Measurements from ENCODE around the gene RRM2. TPM values are rescaled to one million over a fixed set of nuclear protein-coding genes. Genes with fewer than 3 reads are reported as not detected.
"Not testable (repeated sequence)": the region's sequence is repeated elsewhere in the genome, so short reads cannot be mapped to it uniquely, and the experiment has no call there.

The RRM2 gene
- total and polyA plus RNA-seq, 2 experiments from 2014 or later: 23.5 to 79.2 TPM

DNA sequence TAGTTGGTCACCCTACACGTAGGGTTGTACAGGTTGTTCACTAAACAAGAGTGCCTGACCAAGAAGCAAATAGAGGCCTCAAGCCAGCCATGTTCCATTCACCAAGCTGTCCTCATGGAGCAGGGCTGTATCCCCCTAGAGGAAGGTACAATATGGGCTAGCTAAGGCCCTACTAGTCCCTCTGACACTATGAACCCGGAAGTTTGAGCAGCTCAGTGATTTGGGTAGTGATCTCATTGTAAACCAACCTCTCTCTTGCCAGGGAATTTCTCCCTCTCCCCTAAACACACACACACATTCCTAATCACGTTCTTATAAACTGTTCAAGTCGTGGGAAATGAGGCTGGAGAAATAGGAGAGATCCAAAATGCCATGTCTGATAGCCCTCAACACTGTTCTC lies 35.6 kb upstream of the RRM2 start:
- Histone ChIP-seq H3K9ac (no peak overlapping the region), H4K20me1 (ENCODE audit: insufficient read depth) (no peaks in the 10 kb centered on the region), H3K79me2 (ENCODE audit: insufficient read depth) (no peaks in the 10 kb centered on the region), H3K27ac (no peak overlapping the region), H3K9me3 (ENCODE audit: low read depth) (no peaks in the 10 kb centered on the region), H3K4me1 (ENCODE audit: insufficient read depth) (0 out of 2 replicates have a peak, but pooled peaks cover 8% of the 10 kb centered on the region), H3F3A (ENCODE audit: insufficient read depth) (0 out of 2 replicates have a peak, but pooled peaks cover 5% of the 10 kb centered on the region), H3K9me2 (ENCODE audit: insufficient read depth) (no peaks in the 10 kb centered on the region), H3K27me3 (replicated peaks; ENCODE audit: insufficient read depth) (peaks cover 63% of the 10 kb centered on the region), H3K4me3 (no peak overlapping the region), H3K36me3 (ENCODE audit: low read depth) (no peaks in the 10 kb centered on the region), H2AFZ (no peak overlapping the region), H3K4me2 (ENCODE audit: unreplicated experiment) (no peak overlapping the region)
- DNase-seq: no peak
- in situ Hi-C loops (cut with MboI): no loop called here
- TF ChIP-seq EZH2phosphoT487 (IDR thresholded peaks at IDR 0.05; ENCODE audit: insufficient read depth, low read depth): no peak
- TF ChIP-seq EZH2 (IDR thresholded peaks at IDR 0.05; ENCODE audit: insufficient read depth, poor library complexity, severe bottlenecking): no peak
- 40 to 47% methylated on average over 4 of the region's 4 CpGs for WGBS, 2 experiments (ENCODE audit: low coverage in 1 of 2, low lambda C conversion rate in 2 of 2, missing lambda C conversion rate in 2 of 2)

GRCh38 chr2:10087360-10087759 lies 35.2 kb upstream of the RRM2 start:
- in situ Hi-C loops (cut with MboI): no loop called here
- Histone ChIP-seq H3K4me3 (no peak overlapping the region), H3K27ac (no peak overlapping the region), H3K36me3 (ENCODE audit: low read depth) (no peaks in the 10 kb centered on the region), H3K27me3 (replicated peaks; ENCODE audit: insufficient read depth) (peaks cover 61% of the 10 kb centered on the region), H2AFZ (no peak overlapping the region), H3K79me2 (ENCODE audit: insufficient read depth) (no peaks in the 10 kb centered on the region), H3F3A (ENCODE audit: insufficient read depth) (0 out of 2 replicates have a peak, but pooled peaks cover 5% of the 10 kb centered on the region), H3K4me1 (ENCODE audit: insufficient read depth) (0 out of 2 replicates have a peak, but pooled peaks cover 8% of the 10 kb centered on the region), H3K9me3 (ENCODE audit: low read depth) (no peaks in the 10 kb centered on the region), H4K20me1 (ENCODE audit: insufficient read depth) (no peaks in the 10 kb centered on the region), H3K4me2 (ENCODE audit: unreplicated experiment) (no peak overlapping the region), H3K9ac (no peak overlapping the region), H3K9me2 (ENCODE audit: insufficient read depth) (no peaks in the 10 kb centered on the region)
- DNase-seq: no peak
- 71 to 74% methylated on average over 8 of the region's 8 CpGs for WGBS, 2 experiments (ENCODE audit: low coverage in 1 of 2, low lambda C conversion rate in 2 of 2, missing lambda C conversion rate in 2 of 2)
- no peak for TF ChIP-seq EZH2 (IDR thresholded peaks at IDR 0.05; ENCODE audit: insufficient read depth, poor library complexity, severe bottlenecking)
- TF ChIP-seq EZH2phosphoT487 (IDR thresholded peaks at IDR 0.05; ENCODE audit: insufficient read depth, low read depth): no peak

DNA sequence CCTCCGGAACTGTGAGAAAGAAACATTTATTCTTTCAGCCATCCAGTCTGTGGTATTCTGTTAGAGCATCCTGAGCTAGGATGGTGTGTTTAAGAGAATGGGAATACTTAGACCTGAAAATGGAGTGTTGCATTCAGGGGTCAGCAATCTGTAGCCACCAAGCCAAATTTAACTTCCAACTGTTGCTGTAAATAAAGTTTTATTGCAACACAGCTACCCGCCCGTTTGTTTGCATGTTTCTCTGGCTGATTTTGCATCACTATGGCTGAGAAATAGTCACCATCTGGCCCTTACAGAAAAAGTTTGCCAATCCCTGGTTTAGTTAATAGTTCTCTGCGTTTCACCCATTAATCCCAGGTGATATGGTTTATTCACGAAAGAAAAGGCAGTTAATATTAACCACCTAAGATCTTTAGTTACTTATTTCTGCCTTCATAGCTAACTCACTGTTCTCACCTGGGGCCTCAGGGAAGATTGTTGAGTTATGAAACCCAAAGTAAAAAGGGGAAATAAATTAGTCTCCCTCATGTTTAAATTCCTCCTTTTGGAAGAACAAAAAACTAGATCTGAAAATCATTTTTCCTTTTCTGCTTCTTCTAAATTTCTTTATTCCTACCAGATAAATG lies 32.9 kb upstream of the RRM2 start:
- Histone ChIP-seq H3K9ac (no peak overlapping the region), H3K9me2 (ENCODE audit: insufficient read depth) (no peaks in the 10 kb centered on the region), H3K36me3 (ENCODE audit: low read depth) (no peaks in the 10 kb centered on the region), H3K4me1 (ENCODE audit: insufficient read depth) (no peaks in the 10 kb centered on the region), H4K20me1 (ENCODE audit: insufficient read depth) (no peaks in the 10 kb centered on the region), H3K4me2 (ENCODE audit: unreplicated experiment) (no peak overlapping the region), H3K79me2 (ENCODE audit: insufficient read depth) (no peaks in the 10 kb centered on the region), H3K27me3 (replicated peaks; ENCODE audit: insufficient read depth) (peaks cover 41% of the 10 kb centered on the region), H3F3A (ENCODE audit: insufficient read depth) (no peaks in the 10 kb centered on the region), H3K9me3 (ENCODE audit: low read depth) (no peaks in the 10 kb centered on the region), H3K4me3 (no peak overlapping the region), H3K27ac (no peak overlapping the region), H2AFZ (no peak overlapping the region)
- in situ Hi-C loops (cut with MboI): no loop called here
- DNase-seq: no peak
- 40 to 42% methylated on average over 5 of the region's 5 CpGs for WGBS, 2 experiments (ENCODE audit: low coverage in 1 of 2, low lambda C conversion rate in 2 of 2, missing lambda C conversion rate in 2 of 2)
- TF ChIP-seq EZH2 (IDR thresholded peaks at IDR 0.05; ENCODE audit: insufficient read depth, poor library complexity, severe bottlenecking) (no peak), EZH2phosphoT487 (IDR thresholded peaks at IDR 0.05; ENCODE audit: insufficient read depth, low read depth) (no peak)

GRCh38 chr2:10091182-10091888 lies 31.2 kb upstream of the RRM2 start:
- DNase-seq: no peak
- TF ChIP-seq EZH2 (IDR thresholded peaks at IDR 0.05; ENCODE audit: insufficient read depth, poor library complexity, severe bottlenecking): no peak
- no peak for TF ChIP-seq EZH2phosphoT487 (IDR thresholded peaks at IDR 0.05; ENCODE audit: insufficient read depth, low read depth)
- Histone ChIP-seq H3K79me2 (ENCODE audit: insufficient read depth) (no peaks in the 10 kb centered on the region), H3K4me3 (no peak overlapping the region), H3F3A (ENCODE audit: insufficient read depth) (no peaks in the 10 kb centered on the region), H2AFZ (no peak overlapping the region), H4K20me1 (ENCODE audit: insufficient read depth) (no peaks in the 10 kb centered on the region), H3K27ac (no peak overlapping the region), H3K9ac (no peak overlapping the region), H3K4me1 (ENCODE audit: insufficient read depth) (no peaks in the 10 kb centered on the region), H3K9me2 (ENCODE audit: insufficient read depth) (no peaks in the 10 kb centered on the region), H3K36me3 (ENCODE audit: low read depth) (no peaks in the 10 kb centered on the region), H3K27me3 (replicated peaks; ENCODE audit: insufficient read depth) (peaks cover 27% of the 10 kb centered on the region), H3K9me3 (ENCODE audit: low read depth) (no peaks in the 10 kb centered on the region), H3K4me2 (ENCODE audit: unreplicated experiment) (no peak overlapping the region)
- in situ Hi-C loops (cut with MboI): no loop called here
- 45 to 58% methylated on average over 36 to 44 of the region's 52 CpGs for WGBS, 2 experiments (ENCODE audit: low coverage in 1 of 2, low lambda C conversion rate in 2 of 2, missing lambda C conversion rate in 2 of 2)

GRCh38 chr2:10091889-10092244 lies 30.7 kb upstream of the RRM2 start:
- H3K9ac ChIP-seq; in situ Hi-C loops (cut with MboI); H3K27ac ChIP-seq; H3K4me3 ChIP-seq; H3K9me3 ChIP-seq (ENCODE audit: low read depth); H3K4me1 ChIP-seq (ENCODE audit: insufficient read depth); H3K9me2 ChIP-seq (ENCODE audit: insufficient read depth); H3F3A ChIP-seq (ENCODE audit: insufficient read depth); H3K4me2 ChIP-seq (ENCODE audit: unreplicated experiment); H3K79me2 ChIP-seq (ENCODE audit: insufficient read depth); H2AFZ ChIP-seq; H3K36me3 ChIP-seq (ENCODE audit: low read depth); DNase-seq; H4K20me1 ChIP-seq (ENCODE audit: insufficient read depth): not testable (repeated sequence)
- 96 to 100% methylated on average over 2 of the region's 2 CpGs for WGBS, 2 experiments (ENCODE audit: low coverage in 1 of 2, low lambda C conversion rate in 2 of 2, missing lambda C conversion rate in 2 of 2)
- H3K27me3 ChIP-seq (replicated peaks; ENCODE audit: insufficient read depth): peaks cover 27% of the 10 kb centered on the region

All from GM23248 (cell line).